ENCODE results near the gene C9orf72.
A peak's percentile ranks its signal among the peaks of the same experiment; 100 is the strongest.

C9orf72 gene

DNA sequence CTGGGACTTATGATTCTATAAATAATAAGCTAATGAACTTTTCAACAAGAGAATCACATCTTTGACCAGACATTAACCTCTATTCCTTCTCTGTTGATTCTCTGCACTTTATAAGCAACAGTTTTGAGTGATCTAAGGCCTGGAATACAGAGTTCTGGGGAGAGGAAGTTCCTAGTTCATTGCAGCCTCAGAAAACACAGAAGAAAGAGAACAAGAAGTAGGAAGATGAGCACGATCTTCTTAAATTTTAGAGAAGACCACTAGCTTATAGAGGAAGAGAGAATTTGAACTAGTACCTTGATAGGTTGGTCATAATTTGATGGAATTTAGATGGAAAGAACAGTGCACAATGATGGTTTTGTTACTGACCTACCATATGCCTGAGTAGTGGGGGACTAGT, 8.5 kb upstream of the C9orf72 start:
- no peak for DNase-seq (ENCODE audit: low read depth in 2 of 2, low spot score in 1 of 2)

DNA sequence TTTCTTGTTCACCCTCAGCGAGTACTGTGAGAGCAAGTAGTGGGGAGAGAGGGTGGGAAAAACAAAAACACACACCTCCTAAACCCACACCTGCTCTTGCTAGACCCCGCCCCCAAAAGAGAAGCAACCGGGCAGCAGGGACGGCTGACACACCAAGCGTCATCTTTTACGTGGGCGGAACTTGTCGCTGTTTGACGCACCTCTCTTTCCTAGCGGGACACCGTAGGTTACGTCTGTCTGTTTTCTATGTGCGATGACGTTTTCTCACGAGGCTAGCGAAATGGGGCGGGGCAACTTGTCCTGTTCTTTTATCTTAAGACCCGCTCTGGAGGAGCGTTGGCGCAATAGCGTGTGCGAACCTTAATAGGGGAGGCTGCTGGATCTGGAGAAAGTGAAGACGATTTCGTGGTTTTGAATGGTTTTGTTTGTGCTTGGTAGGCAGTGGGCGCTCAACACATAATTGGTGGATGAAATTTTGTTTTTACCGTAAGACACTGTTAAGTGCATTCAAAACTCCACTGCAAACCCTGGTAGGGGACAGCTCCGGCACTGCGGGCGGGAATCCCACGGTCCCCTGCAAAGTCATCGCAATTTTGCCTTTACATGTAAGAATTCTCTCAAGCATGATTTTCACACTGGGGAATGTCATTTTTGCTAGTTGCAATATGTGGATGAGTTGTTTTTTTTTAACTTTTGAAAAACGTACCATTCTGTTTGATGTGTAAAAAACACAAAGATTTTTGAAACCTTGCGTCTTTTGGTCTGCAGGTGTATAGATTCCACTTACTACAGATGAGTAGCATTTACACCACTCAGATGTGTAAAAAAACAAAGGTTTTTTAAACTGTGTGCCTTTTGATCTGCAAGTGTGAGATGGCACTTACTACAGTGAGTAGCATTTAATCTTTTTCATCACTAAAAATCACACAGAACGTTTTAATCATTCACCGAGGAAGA, 631 bp upstream of the C9orf72 start:
- peak; percentile 83 to 92 for DNase-seq (ENCODE audit: low read depth in 2 of 2, low spot score in 1 of 2)

DNA sequence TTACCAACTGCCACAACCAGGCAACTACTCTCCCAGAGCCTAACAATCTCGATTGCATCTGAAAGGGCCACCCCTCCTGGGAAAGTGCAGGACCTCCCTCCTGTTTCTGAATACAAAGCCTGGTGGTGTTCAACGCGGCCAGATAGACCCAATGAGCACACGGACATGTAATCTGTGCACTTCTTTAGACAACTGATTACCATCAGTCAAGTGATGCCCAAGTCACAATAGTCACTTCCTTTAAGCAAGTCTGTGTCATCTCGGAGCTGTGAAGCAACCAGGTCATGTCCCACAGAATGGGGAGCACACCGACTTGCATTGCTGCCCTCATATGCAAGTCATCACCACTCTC, 739 bp downstream of the C9orf72 start:
- DNase-seq (ENCODE audit: low read depth in 2 of 2, low spot score in 1 of 2): no peak

DNA sequence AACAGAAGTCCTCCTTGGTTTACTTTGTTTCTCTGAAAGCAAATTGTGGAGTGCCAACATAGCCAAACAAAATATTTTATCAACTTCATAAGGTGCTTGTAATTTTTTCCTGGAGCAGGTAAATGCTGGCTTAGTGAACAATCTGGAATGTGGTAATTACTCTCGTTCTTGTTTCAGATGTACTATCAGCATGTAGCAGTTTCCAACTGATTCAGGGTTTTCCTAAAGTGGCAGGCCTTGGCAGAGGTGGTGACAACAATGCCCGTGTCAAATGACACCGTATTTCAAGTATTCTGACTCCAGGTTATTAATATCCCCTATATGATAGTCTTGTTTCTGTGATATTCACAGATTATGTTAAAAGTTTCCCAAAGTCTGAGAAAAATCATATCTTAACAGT, 1.2 kb downstream of the C9orf72 start:
- no peak for DNase-seq (ENCODE audit: low read depth in 2 of 2, low spot score in 1 of 2)

DNA sequence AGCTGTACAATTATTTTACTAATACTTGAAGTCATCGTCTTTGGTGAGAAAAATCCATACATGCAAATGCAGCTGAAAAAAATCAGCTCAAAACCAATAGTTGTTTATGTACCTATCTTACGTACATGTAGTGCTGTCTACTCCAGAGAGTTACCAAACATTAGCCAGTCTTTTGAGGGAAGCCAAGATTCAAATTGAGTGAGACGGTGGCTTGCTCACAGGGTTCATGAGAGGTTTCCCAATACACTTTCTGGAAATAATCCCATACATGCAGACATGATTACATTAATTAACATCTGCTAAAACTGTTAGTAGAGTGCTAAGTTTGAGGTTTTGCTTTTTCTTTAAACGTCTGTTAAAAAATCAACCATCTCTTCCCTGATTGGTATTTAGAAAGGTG, 2.3 kb downstream of the C9orf72 start:
- DNase-seq (ENCODE audit: low read depth in 2 of 2, low spot score in 1 of 2): no peak

DNA sequence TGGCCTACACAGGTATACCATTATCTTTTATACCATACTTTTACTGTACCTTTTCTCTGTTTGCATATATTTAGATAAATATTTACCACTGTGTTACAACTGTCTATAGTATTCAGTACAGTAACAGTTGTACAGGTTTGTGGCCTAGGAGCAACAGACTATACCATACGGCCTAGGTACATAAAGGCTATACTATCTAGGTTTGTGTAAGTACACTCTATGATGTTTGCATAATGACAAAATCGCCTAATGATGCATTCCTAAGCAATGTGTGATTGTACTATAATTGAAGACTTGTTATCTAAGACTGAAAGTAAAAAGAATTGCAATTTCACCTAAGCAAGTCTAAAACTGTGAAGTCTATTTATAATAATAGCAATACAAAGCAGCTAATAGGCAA, 3.9 kb downstream of the C9orf72 start:
- no peak for DNase-seq (ENCODE audit: low read depth in 2 of 2, low spot score in 1 of 2)

DNA sequence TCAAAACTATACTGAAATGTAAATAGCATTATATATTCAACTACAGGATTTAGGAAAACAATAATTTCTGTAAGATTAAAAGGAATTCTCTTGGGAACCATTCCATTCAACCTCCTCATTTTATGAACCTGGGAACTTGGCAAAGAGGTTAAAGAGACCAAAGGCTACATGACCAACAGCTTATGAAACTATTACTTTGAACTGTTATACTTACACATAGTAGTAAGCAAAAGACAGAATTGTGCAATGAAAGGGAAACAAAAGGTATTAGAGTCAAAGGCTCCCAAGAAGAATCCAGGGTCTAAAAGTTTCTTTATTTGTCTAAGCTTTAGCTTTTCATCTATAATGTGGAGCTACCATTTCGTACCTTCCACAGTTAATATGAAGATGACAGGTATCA, 7.2 kb downstream of the C9orf72 start:
- no peak for DNase-seq (ENCODE audit: low read depth in 2 of 2, low spot score in 1 of 2)

DNA sequence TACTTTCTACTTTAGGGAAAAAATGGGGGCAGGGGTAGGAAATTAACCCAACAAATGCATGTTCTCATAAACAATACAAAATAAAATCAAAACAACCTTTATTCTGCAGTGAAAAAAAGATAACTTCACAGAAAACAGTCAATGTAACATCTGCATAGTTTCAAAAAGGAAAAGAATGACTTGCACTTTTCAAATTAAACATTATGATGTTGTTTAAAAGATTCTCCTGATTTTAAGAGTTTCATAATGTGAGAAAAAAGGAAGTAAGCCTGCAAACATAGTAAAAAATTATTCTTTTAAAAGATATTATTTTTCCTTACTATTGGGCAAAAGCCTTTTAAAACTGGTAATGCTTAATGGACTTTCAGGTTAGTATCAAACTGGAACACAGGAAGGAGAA, 7.6 kb downstream of the C9orf72 start:
- DNase-seq (ENCODE audit: low read depth in 2 of 2, low spot score in 1 of 2): no peak

DNA sequence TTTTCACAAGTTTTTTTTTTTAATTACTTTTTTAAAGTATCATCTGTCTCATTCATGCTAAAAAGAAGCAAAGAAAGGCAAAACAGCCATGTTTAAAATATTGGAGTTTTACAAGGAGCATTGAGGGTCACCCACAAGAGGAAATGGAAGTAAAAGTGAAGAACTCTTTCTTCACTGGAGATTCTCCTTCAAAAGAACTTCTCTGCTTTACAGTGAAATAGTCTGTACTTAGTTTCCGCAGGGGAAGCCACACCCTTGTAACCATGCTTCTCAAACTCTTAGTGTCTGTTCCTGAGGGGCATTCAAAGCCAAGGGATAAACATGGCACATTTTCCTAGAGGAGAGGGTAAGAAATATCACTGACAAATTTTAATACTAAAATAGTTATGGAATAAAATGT, 8.6 kb downstream of the C9orf72 start:
- DNase-seq (ENCODE audit: low read depth in 2 of 2, low spot score in 1 of 2): no peak

DNA sequence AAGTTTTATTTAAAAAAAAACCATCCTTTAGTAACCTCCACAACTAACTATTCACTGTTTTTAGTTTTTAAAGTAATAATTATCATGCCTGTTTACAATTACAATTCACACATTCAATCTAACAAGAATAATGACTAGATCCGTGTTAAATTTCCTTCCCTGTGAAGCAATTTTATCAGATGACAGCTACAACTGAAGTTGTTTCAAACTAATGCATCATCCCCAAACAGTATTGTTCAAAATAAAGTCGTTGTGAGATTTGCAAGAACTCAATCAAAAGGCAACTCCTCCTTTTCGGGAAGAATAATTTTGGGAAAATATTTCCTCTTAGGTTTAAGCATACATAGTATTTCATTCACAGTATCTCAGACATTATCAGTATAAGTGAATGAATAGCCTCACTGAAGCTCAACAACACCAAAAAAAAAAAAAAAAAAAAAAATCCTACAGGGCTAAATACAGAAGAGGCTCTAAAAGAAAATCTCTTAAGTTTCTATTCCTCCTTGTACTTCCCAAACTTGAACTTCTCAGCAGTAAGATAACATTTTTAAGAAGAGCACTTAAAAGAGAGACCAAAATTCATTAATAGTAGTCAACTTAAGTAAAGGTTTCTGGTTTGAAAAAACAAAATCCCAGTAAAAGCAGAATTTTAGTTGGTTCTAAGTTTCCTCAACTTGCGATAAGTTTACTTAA, 9.4 kb downstream of the C9orf72 start:
- no peak for DNase-seq (ENCODE audit: low read depth in 2 of 2, low spot score in 1 of 2)

DNA sequence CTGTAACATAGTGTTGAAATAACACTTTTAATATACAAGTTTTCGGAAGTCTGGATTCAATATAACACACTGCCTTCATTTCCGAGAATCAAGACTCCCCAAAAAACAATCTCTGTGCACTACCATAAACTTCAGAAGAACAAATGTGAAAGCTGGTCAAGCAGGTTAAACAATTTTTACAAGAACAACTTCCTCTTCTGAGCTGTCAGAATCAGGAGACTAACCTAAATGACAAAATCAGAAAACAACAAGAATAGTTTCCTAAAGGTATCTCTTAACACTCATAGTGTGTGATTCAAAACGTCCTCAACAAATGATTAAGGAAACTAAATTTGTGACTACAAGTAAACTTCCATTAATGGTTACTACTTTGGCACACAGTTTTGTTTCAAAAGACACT, 11.6 kb downstream of the C9orf72 start:
- no peak for DNase-seq (ENCODE audit: low read depth in 2 of 2, low spot score in 1 of 2)

DNA sequence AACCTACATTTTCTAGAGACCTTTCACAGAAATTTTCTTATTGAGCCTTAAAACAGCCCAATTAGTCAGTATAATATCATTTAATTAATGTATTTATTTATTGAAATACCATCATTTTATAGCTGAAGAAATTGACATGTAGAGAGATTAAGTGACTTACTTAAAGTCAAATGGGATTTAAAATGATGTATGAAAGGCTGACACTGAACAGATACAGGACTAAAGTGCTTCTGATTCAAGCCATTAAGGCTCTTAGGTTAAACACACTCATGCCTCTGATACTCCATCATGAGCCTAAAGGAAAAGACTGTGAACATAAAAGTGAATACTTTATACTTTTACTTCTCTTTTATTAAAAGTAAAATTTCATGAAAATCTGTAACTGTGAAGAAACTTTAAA, 12.8 kb downstream of the C9orf72 start:
- DNase-seq (ENCODE audit: low read depth in 2 of 2, low spot score in 1 of 2): no peak

DNA sequence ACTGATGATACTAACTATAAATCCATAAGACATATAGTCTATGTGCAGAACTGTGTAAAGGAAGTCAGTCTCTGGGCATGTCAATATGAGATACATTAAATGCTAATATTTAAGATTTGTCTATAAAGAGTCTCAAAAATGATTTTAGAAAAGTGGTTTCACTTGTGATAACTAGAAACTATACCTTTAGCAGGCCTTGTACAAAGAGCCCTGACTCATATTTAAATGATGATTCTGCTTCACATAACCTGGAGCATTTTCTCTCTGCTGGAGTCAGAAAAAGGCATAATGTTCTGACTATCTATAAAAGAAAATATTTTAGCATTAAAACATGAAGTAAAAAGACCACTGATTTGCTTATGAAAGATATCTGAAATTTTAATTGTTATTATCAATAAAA, 15.0 kb downstream of the C9orf72 start:
- DNase-seq (ENCODE audit: low read depth in 2 of 2, low spot score in 1 of 2): no peak

DNA sequence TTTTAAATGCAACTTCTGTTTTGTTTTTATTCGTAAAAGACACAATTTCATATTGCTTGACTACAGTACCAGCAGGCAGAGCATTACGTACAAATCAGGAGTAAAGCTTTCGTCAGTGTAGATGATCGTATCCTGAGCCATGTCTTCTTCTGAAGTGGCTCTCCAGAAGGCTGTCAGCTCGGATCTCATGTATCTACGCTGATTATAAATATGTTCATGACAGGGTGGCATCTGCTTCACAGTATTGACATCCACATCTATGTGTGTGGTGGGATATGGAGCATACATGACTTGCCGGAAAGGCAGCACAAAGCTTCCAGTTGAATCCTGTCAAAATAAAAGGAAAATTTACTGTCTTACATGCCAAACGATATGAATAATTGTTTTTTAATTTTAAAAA, 16.8 kb downstream of the C9orf72 start:
- no peak for DNase-seq (ENCODE audit: low read depth in 2 of 2, low spot score in 1 of 2)

DNA sequence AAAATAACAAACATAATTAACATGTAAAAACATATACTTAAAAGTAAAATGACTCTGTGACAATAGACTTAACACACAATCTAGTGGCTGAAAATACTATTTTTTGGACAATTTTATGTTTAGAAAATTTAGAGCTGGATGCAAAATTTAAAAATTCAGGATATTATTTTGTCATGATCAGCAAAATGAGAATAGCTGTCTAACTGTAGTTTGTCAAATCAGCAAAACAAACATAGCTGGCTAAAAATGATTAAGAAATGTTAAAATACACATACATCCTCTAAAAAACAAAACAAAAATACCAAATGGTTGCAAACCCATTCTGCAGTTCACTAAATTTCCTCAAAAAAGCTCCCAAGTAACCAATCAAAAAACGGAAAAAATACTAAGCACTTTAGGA, 18.6 kb downstream of the C9orf72 start:
- DNase-seq (ENCODE audit: low read depth in 2 of 2, low spot score in 1 of 2): no peak

DNA sequence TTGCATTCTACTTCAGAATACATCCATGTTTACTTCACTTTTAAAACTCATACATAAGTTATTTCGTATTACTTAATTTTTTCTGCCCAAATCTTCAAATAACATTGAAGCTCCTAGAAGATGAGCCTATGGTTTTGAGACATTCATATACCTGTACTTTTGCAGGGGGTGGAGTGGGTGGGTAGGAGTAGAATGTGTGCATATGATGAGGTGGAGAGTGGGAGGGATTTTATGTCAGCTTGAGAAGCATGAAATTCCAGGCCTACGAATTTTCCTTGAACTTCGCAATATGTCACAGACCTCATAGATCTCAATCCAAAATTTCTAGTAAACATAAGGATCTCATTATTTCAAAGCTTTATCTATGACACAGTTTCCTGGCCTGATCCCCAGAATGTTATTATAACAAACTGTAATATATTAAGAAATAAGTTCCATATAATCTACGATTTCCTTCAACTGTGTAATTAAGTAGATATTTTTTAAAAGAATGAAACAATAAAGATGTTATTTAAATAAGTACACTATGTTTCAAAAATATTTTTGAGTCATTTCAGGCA, 24.0 kb downstream of the C9orf72 start:
- DNase-seq (ENCODE audit: low read depth in 2 of 2, low spot score in 1 of 2): no peak

DNA sequence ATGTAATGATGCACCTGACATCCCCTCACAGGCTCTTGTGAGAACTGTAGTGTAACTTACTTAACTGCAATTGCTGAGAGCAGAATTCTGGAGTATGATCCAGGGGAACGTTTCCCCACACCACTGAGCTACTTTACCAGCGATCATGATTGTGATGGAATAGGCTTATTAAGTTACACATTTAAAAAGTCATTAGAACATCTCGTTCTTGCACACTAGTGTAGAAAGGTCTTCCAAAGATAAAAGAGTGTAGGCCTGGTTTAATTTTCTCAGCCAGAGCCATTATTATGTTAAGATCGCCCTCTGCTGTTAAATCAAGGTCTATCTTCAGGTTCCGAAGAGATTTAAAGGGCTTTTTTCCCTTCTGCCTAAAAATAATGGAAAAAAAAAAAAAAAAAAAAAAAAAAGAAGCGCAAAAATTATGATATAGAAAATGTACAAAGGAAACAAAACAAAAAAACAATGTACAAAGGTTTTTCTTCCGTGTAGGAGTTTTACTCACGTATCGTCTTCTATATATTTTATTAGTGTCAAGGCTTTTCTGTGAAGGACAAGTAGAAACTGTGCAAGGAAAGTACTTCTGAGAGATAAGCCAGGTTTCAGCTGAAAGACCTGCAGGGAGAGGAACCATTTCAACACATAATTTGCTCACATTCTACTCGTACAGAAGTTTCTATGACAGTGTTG, 25.1 kb downstream of the C9orf72 start:
- DNase-seq (ENCODE audit: low read depth in 2 of 2, low spot score in 1 of 2): no peak

DNA sequence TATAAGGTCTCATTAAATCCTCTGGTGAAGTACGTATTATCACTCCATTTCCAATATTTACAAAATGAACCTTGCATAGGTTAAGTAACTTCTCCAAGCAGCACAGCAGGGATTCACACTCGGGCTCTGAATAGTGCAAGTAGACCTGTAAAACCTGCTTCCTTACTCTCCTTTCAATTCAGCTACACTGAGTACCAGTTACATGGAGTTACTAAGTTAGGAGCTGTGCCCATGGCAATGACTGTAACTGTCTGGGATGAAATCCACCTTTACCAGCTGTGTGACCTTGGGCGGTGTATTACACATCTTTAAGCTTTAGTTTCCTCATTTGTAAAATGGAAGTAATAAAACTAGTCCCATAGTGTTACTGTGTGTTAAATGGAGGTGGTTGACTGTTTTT, 27.8 kb downstream of the C9orf72 start:
- DNase-seq (ENCODE audit: low read depth in 2 of 2, low spot score in 1 of 2): no peak

DNA sequence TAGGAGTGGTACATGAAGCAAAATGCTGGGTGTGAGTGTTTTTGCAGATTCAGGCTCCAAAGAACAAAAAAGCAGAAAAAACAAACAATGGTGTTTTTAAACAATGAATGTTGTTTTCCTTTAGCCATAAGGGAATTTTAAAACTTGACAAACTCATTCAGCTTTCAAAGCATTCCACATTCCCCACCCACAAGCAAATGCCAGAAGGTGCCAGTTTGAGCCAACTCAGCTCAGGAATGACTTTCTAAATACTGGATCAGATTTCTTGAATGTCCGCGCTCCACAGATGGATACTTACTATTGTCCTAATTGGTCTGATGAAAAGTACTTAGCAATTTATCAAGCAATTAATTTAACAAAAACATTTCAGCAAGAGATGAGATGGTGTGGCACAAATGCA, 30.8 kb downstream of the C9orf72 start:
- no peak for DNase-seq (ENCODE audit: low read depth in 2 of 2, low spot score in 1 of 2)

DNA sequence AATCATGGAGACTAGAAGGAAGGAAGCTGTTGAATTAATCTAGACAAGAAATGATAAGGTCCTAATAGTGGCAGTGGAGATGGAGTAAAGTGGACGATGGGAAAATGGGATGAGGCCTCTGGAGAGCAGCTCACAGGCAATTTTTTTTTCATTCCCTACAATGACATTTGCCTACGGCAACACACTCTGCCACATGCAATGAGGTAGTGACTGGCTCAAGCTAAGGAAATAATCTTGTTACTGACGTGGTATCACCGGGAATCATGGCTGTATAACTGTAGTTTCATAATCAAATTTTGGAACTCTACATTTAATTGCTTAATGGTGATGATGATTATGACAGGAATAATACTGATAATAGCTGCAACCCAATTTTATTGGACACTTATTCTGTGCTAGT, 31.5 kb downstream of the C9orf72 start:
- DNase-seq (ENCODE audit: low read depth in 2 of 2, low spot score in 1 of 2): no peak

DNA sequence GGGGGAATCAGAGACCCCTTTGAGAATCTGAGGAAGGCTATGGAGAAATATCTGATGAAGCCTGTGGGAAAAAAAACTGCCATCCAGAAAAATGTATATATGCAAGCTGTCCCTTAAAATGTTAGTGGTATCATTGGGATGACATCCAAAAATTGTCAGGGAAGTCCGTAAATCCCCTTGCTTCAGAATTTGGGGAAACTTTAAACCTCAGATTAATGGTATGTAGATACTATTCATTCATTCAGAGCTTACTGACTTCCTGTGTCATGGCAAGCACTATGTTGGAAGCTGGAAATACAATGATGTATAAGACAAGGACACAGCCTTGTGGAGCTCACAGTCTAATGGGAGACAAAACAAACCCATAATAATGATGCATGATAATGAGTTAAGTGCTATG, 32.8 kb downstream of the C9orf72 start:
- DNase-seq (ENCODE audit: low read depth in 2 of 2, low spot score in 1 of 2): no peak
